NB4 (cell line): ENCODE data around the gene DCHS1.

ENCODE experiments used
- POLR2A ChIP-seq: IDR thresholded peaks from 2 replicates; pipeline ENCODE4 v1.6.1; 2011; ENCODE audit warnings: mild to moderate bottlenecking; ENCODE audit not compliant: insufficient read length; ENCODE audit errors: extremely low read depth
- TF ChIP-seq, protein P1 (sequence below): IDR thresholded peaks from one replicate; pipeline ENCODE4 v1.5.1; 2012; ENCODE audit warnings: low read depth, low read length

DNA sequence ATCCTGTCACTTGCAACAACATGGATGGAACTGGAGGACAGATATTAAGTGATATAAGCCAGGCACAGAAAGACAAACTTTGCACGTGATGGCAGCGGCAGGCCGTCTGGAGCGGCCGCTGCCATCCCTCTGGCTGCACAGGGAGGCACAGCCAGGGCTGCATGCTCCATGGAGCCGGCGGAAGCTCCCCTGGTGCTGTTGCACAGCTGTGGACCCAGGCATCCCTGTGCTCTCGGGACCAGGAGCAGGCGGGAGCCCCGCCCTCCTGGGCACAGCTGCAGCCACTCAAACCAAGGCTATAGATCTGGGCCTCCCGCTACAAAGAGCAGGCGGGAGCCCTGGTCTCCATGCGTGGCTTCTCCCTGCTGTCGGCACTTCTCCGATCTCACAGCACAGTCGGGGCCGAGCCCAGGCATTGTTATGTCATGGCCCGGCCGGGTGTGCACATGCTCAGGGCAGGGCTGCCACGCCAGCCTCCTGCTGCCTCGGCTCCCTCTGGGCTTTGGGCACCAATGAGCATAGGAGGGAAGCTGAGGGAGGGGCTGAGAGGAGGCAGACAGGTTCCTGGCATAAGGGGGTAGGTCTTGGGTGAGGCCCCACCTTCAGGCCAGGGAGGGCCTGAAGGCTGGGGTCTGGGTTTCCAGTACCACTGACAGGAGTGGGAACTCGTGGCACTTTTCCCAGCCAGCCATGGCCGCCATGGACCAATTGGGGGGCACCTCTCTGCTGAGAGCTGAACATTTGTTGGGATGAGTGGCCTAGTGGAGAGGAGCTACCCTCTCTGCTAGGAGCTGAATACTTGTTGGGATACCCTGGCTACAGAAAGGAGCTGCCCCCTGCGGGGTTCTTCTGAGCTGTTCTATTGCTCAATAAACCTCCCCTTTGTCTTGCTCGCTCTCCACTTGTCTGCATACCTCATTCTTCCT, 68.9 kb downstream of the DCHS1 start:
- TF ChIP-seq, protein P1, sequence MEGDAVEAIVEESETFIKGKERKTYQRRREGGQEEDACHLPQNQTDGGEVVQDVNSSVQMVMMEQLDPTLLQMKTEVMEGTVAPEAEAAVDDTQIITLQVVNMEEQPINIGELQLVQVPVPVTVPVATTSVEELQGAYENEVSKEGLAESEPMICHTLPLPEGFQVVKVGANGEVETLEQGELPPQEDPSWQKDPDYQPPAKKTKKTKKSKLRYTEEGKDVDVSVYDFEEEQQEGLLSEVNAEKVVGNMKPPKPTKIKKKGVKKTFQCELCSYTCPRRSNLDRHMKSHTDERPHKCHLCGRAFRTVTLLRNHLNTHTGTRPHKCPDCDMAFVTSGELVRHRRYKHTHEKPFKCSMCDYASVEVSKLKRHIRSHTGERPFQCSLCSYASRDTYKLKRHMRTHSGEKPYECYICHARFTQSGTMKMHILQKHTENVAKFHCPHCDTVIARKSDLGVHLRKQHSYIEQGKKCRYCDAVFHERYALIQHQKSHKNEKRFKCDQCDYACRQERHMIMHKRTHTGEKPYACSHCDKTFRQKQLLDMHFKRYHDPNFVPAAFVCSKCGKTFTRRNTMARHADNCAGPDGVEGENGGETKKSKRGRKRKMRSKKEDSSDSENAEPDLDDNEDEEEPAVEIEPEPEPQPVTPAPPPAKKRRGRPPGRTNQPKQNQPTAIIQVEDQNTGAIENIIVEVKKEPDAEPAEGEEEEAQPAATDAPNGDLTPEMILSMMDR = no peak
- TF ChIP-seq POLR2A = no peak
